Thoracic aorta (tissue), 2 donors: ENCODE data around the gene CD8B. TPM values are rescaled to one million over a fixed set of nuclear protein-coding genes. Genes with fewer than 3 reads are reported as not detected.

Source experiments
- ATAC-seq: fragments of 150-250 bp; one replicate; pipeline ENCODE4 v1.8.0; 2017; ENCODE audit warnings: low read depth; ENCODE audit not compliant: insufficient number of reproducible peaks, low FRiP score
- DNase-seq: peaks from one replicate; pipeline ENCODE4 v3.0.0-alpha.2; 2020; ENCODE audit warnings: low spot score
- H3K27ac ChIP-seq, 2 donors: fragments of 200-600 bp; sonication (generic); 1 replicate in 1 of 2; 2 replicates in 1 of 2; pipeline ENCODE4 v1.5.1; 2016; ENCODE audit warnings: mild to moderate bottlenecking in 2 of 2, moderate library complexity in 2 of 2
- H3K27me3 ChIP-seq: fragments of 200-600 bp; sonication (generic); replicated peaks from 2 replicates; pipeline ENCODE4 v1.6.0; 2016; ENCODE audit warnings: mild to moderate bottlenecking; ENCODE audit not compliant: insufficient read depth
- H3K36me3 ChIP-seq: fragments of 200-600 bp; sonication (generic); one replicate; pipeline ENCODE4 v1.5.1; 2016
- H3K4me1 ChIP-seq, 2 donors: fragments of 200-600 bp; sonication (generic); 1 replicate in 1 of 2; 2 replicates in 1 of 2; pipeline versions ENCODE4 v1.5.1 to v1.6.0; 2016; ENCODE audit warnings: low read depth in 2 of 2, mild to moderate bottlenecking in 1 of 2; ENCODE audit not compliant: control insufficient read depth in 1 of 2
- H3K4me3 ChIP-seq: fragments of 200-600 bp; sonication (generic); 2 replicates; pipeline ENCODE4 v1.5.1; 2016; ENCODE audit warnings: mild to moderate bottlenecking
- H3K9me3 ChIP-seq: fragments of 200-600 bp; sonication (generic); 2 replicates; pipeline ENCODE4 v1.5.1; 2016
- total RNA-seq, 2 donors: library from RNA; depleted of rRNA; stranded (reverse); fragments of >200 nt; gene quantifications; one replicate each; pipeline versions ENCODE4 v1.1.0 to v1.2.3, GENCODE V29; 2016
- TF ChIP-seq, protein P1 (sequence below): fragments of 200-600 bp; sonication (generic); IDR thresholded peaks from one replicate; pipeline ENCODE4 v1.5.1; 2019; ENCODE audit warnings: antibody characterized with exemption

Gene CD8B
- total RNA-seq, 2 donors from 2014 or later, result 1.5 to 3.5 TPM

DNA sequence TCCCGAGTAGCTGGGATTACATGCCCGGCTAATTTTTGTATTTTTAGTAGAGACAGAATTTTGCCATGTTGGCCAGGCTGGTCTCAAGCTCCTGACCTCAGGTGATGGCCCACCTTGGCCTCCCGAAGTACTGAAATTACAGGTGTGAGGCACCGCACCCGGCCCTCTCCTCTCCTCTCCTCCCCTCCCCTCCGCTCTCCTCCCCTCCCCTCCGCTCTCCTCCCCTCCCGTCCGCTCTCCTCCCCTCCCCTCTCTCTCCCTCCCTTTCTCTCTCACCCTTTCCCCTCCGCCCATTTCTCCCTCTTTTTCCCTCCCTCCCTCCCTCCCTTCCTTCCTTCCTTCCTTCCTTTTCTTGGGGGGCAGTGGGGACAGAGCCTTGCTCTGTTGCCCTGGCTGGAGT, 28.4 kb downstream of the CD8B start:
- H3K27me3 ChIP-seq, result no peaks in the 10 kb centered on the region
- TF ChIP-seq, protein P1, sequence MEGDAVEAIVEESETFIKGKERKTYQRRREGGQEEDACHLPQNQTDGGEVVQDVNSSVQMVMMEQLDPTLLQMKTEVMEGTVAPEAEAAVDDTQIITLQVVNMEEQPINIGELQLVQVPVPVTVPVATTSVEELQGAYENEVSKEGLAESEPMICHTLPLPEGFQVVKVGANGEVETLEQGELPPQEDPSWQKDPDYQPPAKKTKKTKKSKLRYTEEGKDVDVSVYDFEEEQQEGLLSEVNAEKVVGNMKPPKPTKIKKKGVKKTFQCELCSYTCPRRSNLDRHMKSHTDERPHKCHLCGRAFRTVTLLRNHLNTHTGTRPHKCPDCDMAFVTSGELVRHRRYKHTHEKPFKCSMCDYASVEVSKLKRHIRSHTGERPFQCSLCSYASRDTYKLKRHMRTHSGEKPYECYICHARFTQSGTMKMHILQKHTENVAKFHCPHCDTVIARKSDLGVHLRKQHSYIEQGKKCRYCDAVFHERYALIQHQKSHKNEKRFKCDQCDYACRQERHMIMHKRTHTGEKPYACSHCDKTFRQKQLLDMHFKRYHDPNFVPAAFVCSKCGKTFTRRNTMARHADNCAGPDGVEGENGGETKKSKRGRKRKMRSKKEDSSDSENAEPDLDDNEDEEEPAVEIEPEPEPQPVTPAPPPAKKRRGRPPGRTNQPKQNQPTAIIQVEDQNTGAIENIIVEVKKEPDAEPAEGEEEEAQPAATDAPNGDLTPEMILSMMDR, result no peak
- H3K4me1 ChIP-seq, result no peaks in the 10 kb centered on the region
- no peak overlapping the region for H3K4me3 ChIP-seq
- no peaks in the 10 kb centered on the region for H3K36me3 ChIP-seq
- no peak overlapping the region for H3K27ac ChIP-seq
- DNase-seq (no peak), ATAC-seq (no peak)
- H3K9me3 ChIP-seq, result no peaks in the 10 kb centered on the region

DNA sequence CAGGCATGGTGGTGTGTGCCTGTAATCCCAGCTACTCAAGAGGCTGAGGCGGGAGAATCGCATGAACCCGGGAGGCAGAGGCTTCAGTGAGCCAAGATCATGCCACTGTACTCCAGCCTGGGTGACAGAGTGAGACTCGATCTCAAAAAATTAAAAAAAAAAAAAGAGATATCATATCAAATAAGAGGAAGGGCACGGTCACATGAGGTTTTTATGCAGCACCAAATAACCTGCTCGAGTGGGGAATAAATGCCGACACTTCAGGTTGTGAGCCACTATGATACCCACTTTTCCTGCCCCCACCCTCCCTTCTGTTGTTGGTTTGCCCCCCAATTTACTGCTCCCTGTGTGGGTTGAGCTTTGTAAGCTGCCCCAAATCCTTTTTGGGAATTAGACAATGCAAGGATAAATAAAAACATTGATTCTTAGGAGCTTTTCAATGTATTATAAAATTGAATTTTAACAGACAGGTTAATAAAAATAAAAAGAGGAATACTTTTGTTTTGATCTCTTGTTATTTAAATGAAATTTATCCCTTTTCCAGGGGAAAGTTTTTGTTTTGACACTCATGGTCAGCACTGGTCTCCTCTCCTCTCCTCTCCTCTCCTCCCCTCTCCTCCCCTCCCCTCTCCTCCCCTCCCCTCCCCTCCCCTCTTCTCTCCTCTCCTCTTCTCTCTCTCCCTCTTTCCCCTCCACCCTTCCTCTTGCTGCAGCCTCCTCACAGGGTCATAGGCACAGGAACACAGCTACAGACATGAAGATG, 29.2 kb downstream of the CD8B start:
- Histone ChIP-seq H3K4me3 (no peak overlapping the region), H3K27me3 (no peaks in the 10 kb centered on the region), H3K4me1 (no peaks in the 10 kb centered on the region), H3K9me3 (no peaks in the 10 kb centered on the region), H3K27ac (no peak overlapping the region), H3K36me3 (no peaks in the 10 kb centered on the region)
- TF ChIP-seq, protein P1, result no peak
- DNase-seq (no peak), ATAC-seq (no peak)

DNA sequence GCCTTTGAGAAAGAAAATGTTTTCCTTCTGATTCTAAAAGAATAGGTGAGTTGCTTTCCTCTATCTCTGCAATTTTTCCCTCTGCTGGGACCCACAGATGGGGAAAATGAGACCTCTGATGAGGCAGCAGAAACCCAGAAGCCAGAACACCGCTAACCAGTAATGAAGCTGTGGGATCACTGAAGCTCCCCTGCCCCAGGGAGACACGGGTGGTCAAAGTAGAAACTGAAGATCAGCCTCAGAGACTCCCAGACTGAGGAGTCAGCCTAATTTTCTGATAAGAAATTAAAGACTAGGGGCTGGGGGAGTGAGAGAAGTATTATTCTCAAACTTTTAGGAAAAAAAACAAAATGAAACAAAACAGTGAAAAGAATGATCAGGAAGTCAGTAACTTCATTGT, 30.1 kb downstream of the CD8B start:
- TF ChIP-seq, protein P1, result no peak
- no peak for DNase-seq
- Histone ChIP-seq H3K27me3 (no peaks in the 10 kb centered on the region), H3K4me1 (no peaks in the 10 kb centered on the region), H3K36me3 (no peaks in the 10 kb centered on the region), H3K9me3 (no peaks in the 10 kb centered on the region), H3K27ac (no peak overlapping the region), H3K4me3 (no peak overlapping the region)
- no peak for ATAC-seq

DNA sequence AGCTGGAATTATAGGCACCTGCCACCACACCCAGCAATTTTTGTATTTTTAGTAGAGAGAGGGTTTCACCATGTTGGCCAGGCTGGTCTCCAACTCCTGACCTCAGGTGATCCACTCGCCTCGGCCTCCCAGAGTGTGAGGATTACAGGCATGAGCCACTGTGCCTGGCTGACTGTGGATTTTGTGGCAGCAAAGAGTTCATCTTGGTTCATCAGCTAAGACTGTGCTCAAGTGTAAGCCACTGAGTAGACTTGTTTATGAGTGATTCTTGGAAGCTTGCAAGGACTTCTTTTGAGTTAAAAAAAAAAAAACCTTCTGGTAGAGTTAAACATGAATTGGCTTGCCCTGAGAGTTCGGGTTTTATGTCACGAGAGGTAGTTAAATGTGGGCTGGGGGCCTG, 34.7 kb downstream of the CD8B start:
- Histone ChIP-seq H3K4me1 (no peaks in the 10 kb centered on the region), H3K27ac (no peak overlapping the region)
- TF ChIP-seq, protein P1, result no peak

DNA sequence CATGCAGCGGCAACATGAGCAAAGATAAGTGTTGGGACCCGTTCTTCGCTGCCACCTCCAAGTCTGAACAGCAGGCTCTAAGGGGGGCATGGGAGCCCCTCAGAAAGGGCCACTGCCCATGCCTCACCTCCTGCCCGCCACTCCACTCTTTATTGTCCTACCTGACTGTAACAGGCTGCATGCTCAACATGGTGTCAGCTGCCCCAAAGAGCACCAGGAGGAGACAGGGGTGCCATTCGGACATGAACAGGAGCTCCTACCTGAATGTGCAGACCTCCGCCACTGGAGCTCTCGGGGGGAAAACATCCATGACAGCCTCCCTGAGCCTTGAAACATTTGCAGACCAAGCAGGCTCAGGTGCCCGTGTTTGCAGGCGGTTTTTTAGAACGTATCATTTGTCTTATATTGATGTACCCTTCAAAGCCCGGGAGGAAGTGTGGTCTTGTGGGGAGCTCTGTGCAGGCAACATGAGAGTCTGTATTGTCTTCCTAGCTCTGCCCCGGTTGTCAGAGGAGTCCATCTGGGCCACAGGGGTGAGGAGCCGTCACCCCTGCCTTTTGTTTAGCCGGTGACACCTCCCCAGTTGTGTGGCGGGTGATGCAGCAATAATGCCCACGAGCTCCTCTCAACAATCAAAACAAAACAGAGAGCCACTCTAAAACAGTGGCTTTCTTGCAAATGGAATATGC, 35.8 kb downstream of the CD8B start:
- H3K9me3 ChIP-seq, result no peaks in the 10 kb centered on the region
- H3K36me3 ChIP-seq, result no peaks in the 10 kb centered on the region
- H3K4me1 ChIP-seq, result no peaks in the 10 kb centered on the region
- TF ChIP-seq, protein P1, result no peak
- ATAC-seq (no peak), DNase-seq (no peak)
- no peak overlapping the region for H3K27ac ChIP-seq
- H3K27me3 ChIP-seq, result no peaks in the 10 kb centered on the region
- no peak overlapping the region for H3K4me3 ChIP-seq

More for the DNA sequence above, 34.7 kb downstream of the CD8B start:
- H3K27me3 ChIP-seq, result no peaks in the 10 kb centered on the region
- no peak overlapping the region for H3K4me3 ChIP-seq
- no peaks in the 10 kb centered on the region for H3K36me3 ChIP-seq
- DNase-seq, result no peak
- ATAC-seq, result no peak
- H3K9me3 ChIP-seq, result no peaks in the 10 kb centered on the region
